Endothelial cell (in vitro differentiated cells): ENCODE data around the gene SEBOX. TPM values are rescaled to one million over a fixed set of nuclear protein-coding genes. Genes with fewer than 3 reads are reported as not detected.

Experiments used
- DNase-seq: peaks from one replicate; pipeline ENCODE4 v3.0.0; 2021; ENCODE audit warnings: low spot score
- H3K27ac Mint-ChIP-seq: one replicate; pipeline ENCODE4 v1.8.0; 2021; ENCODE audit warnings: mixed read lengths, inconsistent platforms; ENCODE audit not compliant: unreplicated experiment
- H3K27me3 Mint-ChIP-seq: one replicate; pipeline ENCODE4 v1.8.0; 2021; ENCODE audit warnings: mild to moderate bottlenecking, moderate library complexity, mixed read lengths, inconsistent platforms; ENCODE audit not compliant: unreplicated experiment
- H3K36me3 Mint-ChIP-seq: one replicate; pipeline ENCODE4 v1.8.0; 2021; ENCODE audit warnings: mild to moderate bottlenecking, low read depth, mixed read lengths, inconsistent platforms; ENCODE audit not compliant: unreplicated experiment
- H3K4me1 Mint-ChIP-seq: one replicate; pipeline ENCODE4 v1.8.0; 2021; ENCODE audit warnings: mild to moderate bottlenecking, mixed read lengths, inconsistent platforms; ENCODE audit not compliant: unreplicated experiment
- H3K4me3 Mint-ChIP-seq: one replicate; pipeline ENCODE4 v1.8.0; 2021; ENCODE audit warnings: mild to moderate bottlenecking, mixed read lengths, inconsistent platforms; ENCODE audit not compliant: unreplicated experiment
- H3K9me3 Mint-ChIP-seq: one replicate; pipeline ENCODE4 v1.8.0; 2021; ENCODE audit warnings: mixed read lengths, inconsistent platforms; ENCODE audit not compliant: unreplicated experiment
- CTCF ChIP-seq: fragments of 200-600 bp; sonication (generic); IDR thresholded peaks from one replicate; pipeline ENCODE4 v1.5.0; 2021; ENCODE audit warnings: antibody characterized with exemption; ENCODE audit not compliant: unreplicated experiment
- total RNA-seq: library from RNA; stranded (reverse); fragmentation: NEBNext Ultra II Directional; extraction: Animal tissue kit (Norgen Biotek cat#: 25700); gene quantifications from one replicate; pipeline ENCODE4 v1.2.1, GENCODE V29; 2021; ENCODE audit not compliant: unreplicated experiment

The SEBOX gene
- total RNA-seq, 1 donor from 2014 or later, result not detected

DNA sequence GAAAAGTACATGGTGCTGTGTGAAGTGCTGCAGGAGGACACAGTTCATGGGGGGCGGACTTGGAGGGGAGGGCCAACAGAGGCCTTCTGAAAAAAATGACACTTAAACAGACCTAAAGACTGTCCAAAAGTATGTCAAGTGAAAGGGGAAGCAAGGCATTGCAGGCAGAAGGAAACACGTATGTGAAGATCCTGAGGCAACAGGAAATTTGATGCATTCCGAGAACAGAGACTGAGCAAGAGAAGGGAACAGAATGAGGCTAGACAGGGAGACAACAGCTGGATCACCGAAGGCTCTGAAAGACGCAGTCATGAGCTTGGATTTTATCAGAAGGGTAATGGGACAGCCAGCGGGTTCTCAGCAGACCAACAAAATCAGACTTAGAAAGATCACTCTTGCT is 30.8 kb downstream of the SEBOX start:
- Mint-ChIP-seq H3K9me3 (no peaks in the 10 kb centered on the region), H3K36me3 (peaks cover 27% of the 10 kb centered on the region), H3K27me3 (peaks cover 24% of the 10 kb centered on the region), H3K27ac (peak overlapping the region; percentile 100), H3K4me1 (peaks cover 58% of the 10 kb centered on the region), H3K4me3 (peak overlapping the region; percentile 99)
- TF ChIP-seq CTCF, result no peak
- peak; percentile 24 for DNase-seq

GRCh38 chr17:28333083-28333746 is 31.8 kb downstream of the SEBOX start:
- Mint-ChIP-seq H3K4me1 (peaks cover 52% of the 10 kb centered on the region), H3K9me3 (no peaks in the 10 kb centered on the region), H3K36me3 (peaks cover 34% of the 10 kb centered on the region), H3K27me3 (peaks cover 23% of the 10 kb centered on the region), H3K27ac (peak overlapping the region; percentile 82), H3K4me3 (no peak overlapping the region)
- TF ChIP-seq CTCF, result no peak
- no peak for DNase-seq

GRCh38 chr17:28331891-28332420 is 33.0 kb downstream of the SEBOX start:
- H3K9me3 Mint-ChIP-seq, result no peaks in the 10 kb centered on the region
- no peak for DNase-seq
- H3K4me1 Mint-ChIP-seq, result peaks cover 40% of the 10 kb centered on the region
- peak overlapping the region; percentile 65 for H3K4me3 Mint-ChIP-seq
- H3K27ac Mint-ChIP-seq, result peak overlapping the region; percentile 39
- H3K27me3 Mint-ChIP-seq, result peaks cover 21% of the 10 kb centered on the region
- TF ChIP-seq CTCF, result no peak
- H3K36me3 Mint-ChIP-seq, result peaks cover 34% of the 10 kb centered on the region

GRCh38 chr17:28330671-28331070 is 34.3 kb downstream of the SEBOX start:
- H3K27ac Mint-ChIP-seq, result no peak overlapping the region
- no peak for DNase-seq
- H3K36me3 Mint-ChIP-seq, result peaks cover 32% of the 10 kb centered on the region
- H3K4me3 Mint-ChIP-seq, result no peak overlapping the region
- no peak for TF ChIP-seq CTCF
- peaks cover 30% of the 10 kb centered on the region for H3K4me1 Mint-ChIP-seq
- no peaks in the 10 kb centered on the region for H3K9me3 Mint-ChIP-seq
- peaks cover 11% of the 10 kb centered on the region for H3K27me3 Mint-ChIP-seq

- Mint-ChIP-seq H3K27me3 (peaks cover 3% of the 10 kb centered on the region), H3K36me3 (peaks cover 22% of the 10 kb centered on the region), H3K4me1 (peaks cover 13% of the 10 kb centered on the region), H3K9me3 (no peaks in the 10 kb centered on the region), H3K4me3 (no peak overlapping the region), H3K27ac (no peak overlapping the region)
- no peak for TF ChIP-seq CTCF
- DNase-seq, result no peak
Observed at GRCh38 chr17:28328325-28328724, 36.7 kb downstream of the SEBOX start.
